ENCODE measurements around the gene OTUD3.

DNA sequence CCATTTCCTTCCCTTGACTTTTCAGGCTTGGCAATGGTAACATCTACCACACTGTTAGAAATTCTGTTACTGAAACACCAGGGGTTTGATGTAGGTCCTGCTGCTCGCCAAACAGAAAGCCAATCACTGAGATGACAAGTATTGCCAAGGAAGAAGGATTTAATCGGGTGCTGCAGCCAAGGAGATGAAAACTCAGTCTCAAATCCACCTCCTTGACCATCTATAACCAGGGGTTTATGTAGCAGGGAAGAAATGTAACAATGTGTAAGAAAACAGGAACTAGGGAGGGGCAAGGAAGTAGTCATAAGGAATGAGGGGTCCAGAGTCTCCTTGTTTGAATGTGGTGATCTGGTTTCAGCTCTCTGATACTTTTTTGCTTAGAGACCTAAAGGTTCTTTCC, 71.9 kb downstream of the OTUD3 start:
- TF ChIP-seq EZH2 (IDR thresholded peaks at IDR 0.05; ENCODE audit: insufficient read depth, poor library complexity, severe bottlenecking), result no peak
- no peak for TF ChIP-seq EZH2phosphoT487 (IDR thresholded peaks at IDR 0.05; ENCODE audit: insufficient read depth, low read depth)

Measured in GM23248 (cell line).